Dermis microvascular lymphatic vessel endothelial cell (primary cell): Measurements from ENCODE around the gene SRCAP. TPM values are rescaled to one million over a fixed set of nuclear protein-coding genes. Genes with fewer than 3 reads are reported as not detected.

Experiments
- DNase-seq, 2 donors: peaks; one replicate each; pipeline versions ENCODE4 v3.0.0 to v3.0.0-alpha.2; 2010; ENCODE audit warnings: low read depth in 2 of 2
- total RNA-seq: library from RNA; depleted of rRNA; stranded (reverse); fragments of >200 nt; gene quantifications from 2 replicates; pipeline ENCODE4 v1.2.1, GENCODE V29; 2014

The SRCAP gene
- total RNA-seq, 1 donor from 2014 or later = 16.6 TPM

- no peak for DNase-seq
Measured at GRCh38 chr16:30755955-30756780, 57.2 kb downstream of the SRCAP start.

- no peak for DNase-seq
Measured at GRCh38 chr16:30756781-30757100, 57.8 kb downstream of the SRCAP start.

- DNase-seq = no peak
Measured at GRCh38 chr16:30757316-30757715, 58.3 kb downstream of the SRCAP start.

- no peak for DNase-seq
Measured at GRCh38 chr16:30758988-30759491, 60.1 kb downstream of the SRCAP start.

GRCh38 chr16:30760001-30760559 is 61.1 kb downstream of the SRCAP start:
- no peak for DNase-seq

- DNase-seq = no peak
Measured at GRCh38 chr16:30760577-30761426, 61.8 kb downstream of the SRCAP start.

GRCh38 chr16:30761427-30761927 is 62.5 kb downstream of the SRCAP start:
- DNase-seq = peak in 1 of 2 donors; percentile 58

GRCh38 chr16:30761928-30762902 is 63.2 kb downstream of the SRCAP start, which contains the start of the genes CFAP119 and RNF40:
TSS of gene CFAP119 (minus strand) at chr16:30762062. CDS start at chr16:30761748, 314 bp downstream.
TSS of gene RNF40 (plus strand) at chr16:30762322. CDS start at chr16:30762546, 224 bp downstream.
- DNase-seq = peak; percentile 96 to 98

GRCh38 chr16:30762991-30763725 is 64.2 kb downstream of the SRCAP start:
- no peak for DNase-seq

GRCh38 chr16:30764086-30764485 is 65.1 kb downstream of the SRCAP start:
- DNase-seq = no peak

- no peak for DNase-seq
Measured at GRCh38 chr16:30764816-30765465, 66.0 kb downstream of the SRCAP start.

- no peak for DNase-seq
Measured at GRCh38 chr16:30766206-30766932, 67.4 kb downstream of the SRCAP start.

- no peak for DNase-seq
Measured at GRCh38 chr16:30766933-30767284, 67.9 kb downstream of the SRCAP start.

GRCh38 chr16:30767767-30768465 is 68.9 kb downstream of the SRCAP start:
- DNase-seq = no peak

- DNase-seq = no peak
Measured at GRCh38 chr16:30768583-30769181, 69.7 kb downstream of the SRCAP start.

- no peak for DNase-seq
Measured at GRCh38 chr16:30769379-30770089, 70.6 kb downstream of the SRCAP start.

- peak in 1 of 2 donors; percentile 53 for DNase-seq
Measured at GRCh38 chr16:30771726-30772125, 72.8 kb downstream of the SRCAP start.
